NCI-H2107 treated with DMSO at 0.1 percent for 48 hours (cell line): ENCODE measurements around the gene CRMP1.
"Not testable (repeated sequence)": the region's sequence is repeated elsewhere in the genome, so short reads cannot be mapped to it uniquely, and the experiment has no call there.

Experiments used
- DNase-seq: peaks from one replicate; lab custom pipeline; 2025; ENCODE audit not compliant: unreplicated experiment; lab: John Stamatoyannopoulos, UW

The CRMP1 gene

DNA sequence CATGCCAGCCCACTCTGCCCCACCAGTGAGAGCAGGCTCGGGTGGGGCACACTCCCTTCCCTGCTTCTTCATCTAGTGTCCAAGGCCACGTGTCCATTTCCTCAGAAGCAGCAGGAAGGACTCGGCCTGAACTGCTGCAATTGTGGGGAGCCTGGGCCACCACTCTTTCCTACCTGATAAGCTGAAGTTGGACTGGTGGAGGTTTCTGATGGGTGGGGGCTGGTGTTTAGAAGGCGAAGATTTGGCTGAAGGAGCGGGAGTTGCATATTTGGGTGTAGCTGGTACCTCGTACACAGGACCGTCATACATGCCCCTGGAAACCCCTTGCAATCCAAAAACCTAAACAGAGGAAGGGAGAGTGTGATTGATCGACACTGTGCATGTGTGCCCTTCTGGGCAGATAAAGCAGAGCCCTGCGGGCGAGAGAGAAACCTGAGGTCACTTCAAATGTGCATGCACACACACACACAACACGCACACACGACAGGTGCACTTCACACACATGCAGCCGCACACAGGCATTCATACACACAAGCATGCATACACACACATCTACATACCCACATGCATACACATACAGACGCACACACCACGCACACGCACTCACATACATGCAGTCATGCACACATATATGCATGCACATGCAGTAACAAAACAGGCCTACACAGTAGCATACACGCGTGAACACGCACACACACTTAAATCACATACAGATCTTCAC is 67.4 kb downstream of the CRMP1 start:
- DNase-seq, result no peak

- DNase-seq, result no peak
These were observed 68.3 kb downstream of the CRMP1 start for GRCh38 chr4:5824635-5825034.

DNA sequence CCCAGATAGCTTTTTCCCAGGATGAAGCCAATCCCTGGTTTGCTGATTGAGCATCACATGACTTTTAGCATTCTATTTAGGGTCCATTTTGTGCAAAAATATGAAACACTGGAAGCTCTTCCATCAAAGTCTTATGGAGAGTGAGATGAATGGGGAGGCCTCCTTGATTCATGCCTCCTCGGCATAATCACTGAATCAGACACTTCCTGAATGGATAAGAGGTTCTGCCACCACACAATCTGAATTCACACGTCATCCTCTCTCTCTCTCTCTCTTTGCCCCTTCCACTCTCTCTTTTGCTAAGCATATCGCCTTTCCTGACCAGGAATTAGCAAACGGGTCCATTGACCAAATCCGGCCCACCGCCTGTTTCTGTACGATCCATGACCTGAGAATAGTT is 68.7 kb downstream of the CRMP1 start:
- DNase-seq, result no peak

DNA sequence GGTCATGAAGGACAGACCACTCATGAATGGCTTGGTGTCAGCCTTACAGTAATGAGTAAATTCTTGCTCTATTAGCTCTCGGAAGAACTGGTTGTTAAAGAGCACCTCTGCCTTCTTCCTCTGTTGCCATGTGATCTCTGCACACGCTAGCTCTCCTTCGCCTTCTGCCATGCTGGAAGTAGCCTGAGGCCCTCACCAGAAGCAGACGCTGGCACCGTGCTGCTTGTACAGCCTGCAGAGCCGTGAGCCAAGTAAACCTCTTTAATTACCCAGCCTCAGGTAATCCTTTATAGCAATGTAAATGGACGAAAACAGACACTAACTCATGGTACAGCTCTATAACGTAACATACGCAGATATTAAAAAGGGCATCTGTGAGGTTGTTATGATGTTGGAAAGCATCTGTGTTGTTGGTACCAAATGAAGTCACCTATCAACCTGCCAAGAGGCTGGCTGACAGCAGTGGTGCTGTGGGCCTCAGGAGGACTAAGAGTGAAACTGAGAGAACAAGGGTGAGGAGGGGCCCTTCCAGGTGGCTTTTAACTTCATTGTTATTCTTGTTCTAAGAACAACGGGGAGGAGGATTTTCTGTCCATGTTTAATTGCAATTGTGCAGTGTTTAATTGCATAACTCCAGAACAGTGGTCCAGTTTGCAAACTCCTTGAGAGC is 69.2 kb downstream of the CRMP1 start:
- no peak for DNase-seq

- DNase-seq, result no peak
These were observed 70.3 kb downstream of the CRMP1 start for GRCh38 chr4:5822619-5823018.

- DNase-seq, result no peak
These were observed 71.1 kb downstream of the CRMP1 start for GRCh38 chr4:5821665-5822358.

DNA sequence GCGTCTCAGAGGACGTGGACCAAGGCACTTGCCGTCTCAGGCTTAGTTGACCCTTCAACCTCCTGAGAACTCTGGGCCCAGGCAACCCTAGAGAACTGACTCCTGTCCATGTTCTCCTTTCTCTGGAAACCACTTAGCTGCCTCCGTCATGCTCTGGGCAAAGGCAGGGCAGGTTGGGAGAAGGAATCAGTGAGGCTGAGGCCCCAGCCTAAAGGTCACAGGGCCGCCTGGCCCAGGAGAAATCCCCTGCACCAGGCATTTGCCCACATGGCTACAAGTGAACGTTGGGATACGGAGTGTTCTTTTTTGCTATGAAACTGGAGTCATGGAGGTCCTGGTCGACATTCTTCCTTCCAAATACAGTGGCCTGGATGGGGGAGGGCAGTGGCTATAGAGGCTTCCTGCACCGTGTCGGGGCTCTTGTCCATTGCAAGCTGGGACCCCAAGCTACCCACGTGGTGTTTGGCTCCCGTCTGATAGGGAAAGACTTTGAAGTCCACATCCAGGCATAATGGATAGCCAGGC is 76.0 kb downstream of the CRMP1 start:
- no peak for DNase-seq

DNA sequence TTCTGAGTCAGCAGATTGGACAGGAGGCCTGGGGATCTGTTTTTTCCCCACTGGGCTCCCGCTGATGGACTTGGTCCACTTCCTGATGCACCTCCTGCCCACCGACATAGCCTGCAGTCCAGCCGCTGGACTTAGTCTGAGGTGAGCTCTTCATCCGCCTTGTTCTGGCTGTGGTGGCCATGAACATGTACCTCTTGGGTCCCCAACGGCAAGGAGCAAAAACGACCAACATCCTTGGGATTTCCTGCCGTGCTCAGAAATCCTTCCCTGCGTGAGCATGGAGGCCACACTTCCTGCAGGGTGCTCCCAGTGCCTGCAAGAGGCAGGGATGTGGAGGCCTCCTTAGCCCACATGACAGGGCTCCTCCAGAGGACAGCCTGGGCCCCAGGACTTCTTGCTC is 76.8 kb downstream of the CRMP1 start:
- no peak for DNase-seq

GRCh38 chr4:5815641-5816040 is 77.2 kb downstream of the CRMP1 start:
- no peak for DNase-seq

- no peak for DNase-seq
These were observed 78.5 kb downstream of the CRMP1 start for GRCh38 chr4:5814421-5814820.

- no peak for DNase-seq
These were observed 79.0 kb downstream of the CRMP1 start for GRCh38 chr4:5813882-5814255.

DNA sequence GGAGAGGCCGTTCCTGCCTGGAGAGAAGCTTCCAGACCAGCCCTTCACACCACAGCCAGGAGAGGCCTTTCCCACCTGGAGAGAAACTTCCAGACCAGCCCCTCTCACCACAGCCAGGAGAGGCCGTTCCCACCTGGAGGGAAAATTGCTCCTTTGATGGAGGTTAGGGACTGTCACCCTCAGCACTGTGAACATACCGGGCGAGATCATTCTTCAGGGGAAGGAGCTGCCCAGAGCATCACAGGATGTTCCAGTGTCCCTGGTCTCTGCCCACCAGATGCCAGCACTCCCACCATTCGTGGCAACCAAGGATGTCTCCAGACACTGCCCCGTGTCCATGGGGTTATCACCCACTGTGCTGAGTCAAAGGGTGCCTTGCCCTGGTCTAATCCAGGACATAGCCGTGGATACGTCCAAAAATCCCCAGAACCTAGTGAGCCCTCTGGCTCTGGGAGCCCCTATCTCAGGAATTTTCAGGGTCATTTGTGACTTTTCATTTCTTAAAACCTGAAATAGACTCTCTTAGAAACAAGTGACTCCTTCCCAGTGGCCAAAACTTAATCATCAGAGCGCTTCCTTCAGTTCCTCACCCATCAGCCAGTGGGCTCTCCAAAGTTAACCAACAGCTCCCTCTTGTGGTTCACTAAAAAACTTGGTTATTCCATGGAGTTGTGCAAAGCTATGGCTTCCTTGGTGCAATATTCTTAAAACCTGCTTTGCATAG is 80.2 kb downstream of the CRMP1 start:
- peak; percentile 21 for DNase-seq

DNA sequence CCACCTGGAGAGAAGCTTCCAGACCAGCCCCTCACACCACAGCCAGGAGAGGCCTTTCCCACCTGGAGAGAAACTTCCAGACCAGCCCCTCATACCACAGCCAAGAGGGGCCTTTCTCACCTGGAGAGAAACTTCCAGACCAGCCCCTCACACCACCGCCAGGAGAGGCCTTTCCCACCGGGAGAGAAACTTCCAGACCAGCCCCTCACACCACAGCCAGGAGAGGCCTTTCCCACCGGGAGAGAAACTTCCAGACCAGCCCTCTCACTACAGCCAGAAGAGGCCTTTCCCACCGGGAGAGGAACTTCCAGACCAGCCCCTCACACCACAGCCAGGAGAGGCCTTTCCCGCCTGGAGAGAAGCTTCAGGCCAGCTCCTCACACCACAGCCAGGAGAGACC is 80.8 kb downstream of the CRMP1 start:
- DNase-seq, result not testable (repeated sequence)

GRCh38 chr4:5810770-5811430 is 82.0 kb downstream of the CRMP1 start:
- DNase-seq, result no peak

DNA sequence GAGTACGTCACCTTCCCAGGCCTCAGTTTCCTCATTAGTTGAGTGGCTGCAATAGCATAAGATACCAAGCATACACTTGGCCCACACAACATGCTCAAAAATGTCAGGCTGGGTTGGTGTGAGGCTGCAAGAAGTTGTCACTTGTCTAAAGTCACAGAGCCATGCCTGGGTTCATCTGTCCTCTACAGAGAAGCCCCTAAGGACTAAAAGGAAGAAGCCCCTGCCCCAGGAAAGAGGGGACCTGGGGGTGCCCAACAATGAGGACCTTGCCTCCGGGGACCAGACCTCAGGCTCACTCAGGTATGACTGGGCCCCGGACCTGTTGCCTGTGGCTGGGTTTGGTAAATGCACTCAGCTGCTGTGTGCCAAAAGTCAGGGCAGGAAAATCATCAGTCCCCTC is 82.7 kb downstream of the CRMP1 start:
- no peak for DNase-seq

DNA sequence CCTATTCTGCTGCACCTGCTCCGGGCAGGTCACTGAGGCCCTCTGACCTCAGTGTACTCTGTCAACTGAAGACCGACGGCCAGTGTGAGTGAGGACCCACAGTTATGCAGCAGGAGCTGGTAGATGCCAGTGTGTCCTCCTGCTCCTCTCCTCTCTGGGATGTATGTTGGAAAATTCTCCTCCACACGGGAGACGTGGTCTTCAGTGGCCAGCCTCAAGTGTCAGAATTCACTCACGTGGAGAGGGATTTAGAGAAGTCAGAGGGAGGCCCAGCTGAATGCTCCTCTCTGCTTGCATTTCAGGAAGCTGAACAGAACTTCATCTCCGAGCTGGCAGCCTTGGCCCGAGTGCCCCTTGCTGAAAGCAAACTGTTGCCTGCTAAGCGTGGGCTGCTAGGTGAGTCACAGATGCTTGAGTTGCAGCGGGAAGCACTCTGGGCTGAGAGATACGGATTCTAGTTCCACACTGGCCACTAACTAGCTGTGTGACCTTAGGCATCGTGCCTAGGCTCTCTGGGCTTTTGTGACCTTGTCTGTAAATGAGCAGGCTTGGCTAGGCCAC is 83.6 kb downstream of the CRMP1 start:
- no peak for DNase-seq

GRCh38 chr4:5808081-5808741 is 84.7 kb downstream of the CRMP1 start:
- DNase-seq, result no peak

- DNase-seq, result no peak
These were observed 87.6 kb downstream of the CRMP1 start for GRCh38 chr4:5805270-5805669.

- no peak for DNase-seq
These were observed 88.2 kb downstream of the CRMP1 start for GRCh38 chr4:5804656-5805055.

DNA sequence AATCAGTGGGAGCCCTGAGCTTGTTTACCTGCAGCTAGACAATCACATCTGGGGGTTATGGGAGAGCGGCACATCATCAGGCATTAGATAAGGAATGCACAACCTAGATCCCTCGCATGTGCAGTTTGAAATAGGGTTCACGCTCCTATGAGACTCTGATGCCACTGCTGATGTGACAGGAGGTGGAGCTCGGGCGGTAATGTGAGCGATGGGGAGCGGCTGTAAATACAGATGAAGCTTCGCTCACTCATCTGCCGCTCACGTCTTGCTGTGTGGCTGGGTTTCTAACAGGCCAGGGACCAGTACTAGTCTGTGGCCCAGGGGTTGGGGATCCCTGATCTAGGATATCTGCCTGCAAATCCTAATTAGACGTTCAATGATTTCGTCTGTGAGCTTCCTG is 90.3 kb downstream of the CRMP1 start:
- DNase-seq, result no peak
